HepG2 (cell line): Measurements from ENCODE around the gene GPS2. TPM values are rescaled to one million over a fixed set of nuclear protein-coding genes. Genes with fewer than 3 reads are reported as not detected.

ENCODE experiments used
- ATAC-seq: fragments of 200-7000 bp; cut with Tn5 transposase; 3 replicates; pipeline ENCODE4 v1.9.1; 2020; ENCODE audit warnings: mild to moderate bottlenecking, moderate library complexity
- BruUV-seq: library from RNA; stranded (reverse); fragments of 400-500 nt; replicated peaks from 2 replicates; lab custom pipeline; 2021; lab: Mats Ljungman, UMichigan
- CTCF ChIA-PET: fragments of 300-600 bp; formaldehyde crosslinking; extraction: SDS; loops from one replicate; lab custom pipeline; 2021; ENCODE audit warnings: low total read pairs, inconsistent platforms, low intra/inter-chr PET ratio; lab: Yijun Ruan, JAX
- POLR2A ChIA-PET: fragments of 350-600 bp; sonication (Branson Sonifier 250); formaldehyde crosslinking; loops from one replicate; lab custom pipeline; 2020; ENCODE audit warnings: antibody characterized with exemption, inconsistent platforms; lab: Yijun Ruan, JAX
- DNase-seq: peaks from one replicate; pipeline ENCODE4 v3.0.0-alpha.2; 2015; ENCODE audit warnings: low spot score
- FAIRE-seq: peaks from 3 replicates; lab custom pipeline; 2011; peaks lifted over from hg19 to GRCh38; lab: Jason Lieb, UNC
- H2AFZ ChIP-seq: one replicate; pipeline ENCODE4 v1.6.1; 2011; ENCODE audit warnings: low read length, inconsistent platforms
- H3K27ac ChIP-seq: fragments of 300-600 bp; 3 replicates; pipeline ENCODE4 v1.8.0; 2011; ENCODE audit warnings: mixed run types, mild to moderate bottlenecking, mixed read lengths, low read length, inconsistent platforms; ENCODE audit not compliant: insufficient read depth; ENCODE audit errors: extremely low read length
- H3K27me3 ChIP-seq, 2 experiments: fragments of 200-600 bp in 1 of 2; 2 replicates in 1 of 2; 3 replicates in 1 of 2; pipeline versions ENCODE4 v1.6.0 to v1.8.0; 2011; ENCODE audit warnings: low read length in 2 of 2, mild to moderate bottlenecking in 2 of 2, moderate library complexity in 2 of 2, inconsistent platforms in 1 of 2; ENCODE audit not compliant: insufficient read depth in 2 of 2, control insufficient read depth in 1 of 2
- H3K36me3 ChIP-seq, 2 experiments: fragments of 200-600 bp in 1 of 2; replicated peaks in 1 of 2; 2 replicates in 1 of 2; 3 replicates in 1 of 2; pipeline versions ENCODE4 v1.5.1 to v1.8.0; 2011; ENCODE audit warnings: low read length in 2 of 2, inconsistent platforms in 1 of 2; ENCODE audit not compliant: insufficient read depth in 2 of 2, control insufficient read depth in 1 of 2
- H3K4me1 ChIP-seq: 2 replicates; pipeline ENCODE4 v1.5.1; 2012; ENCODE audit warnings: low read length, inconsistent platforms; ENCODE audit not compliant: insufficient read depth
- H3K4me2 ChIP-seq: 2 replicates; pipeline ENCODE4 v1.6.0; 2011; ENCODE audit warnings: low read depth, low read length, inconsistent platforms
- H3K4me3 ChIP-seq, 3 experiments: fragments of 200-600 bp in 1 of 3; sonication (generic), shearing (Covaris generic) in 1 of 3; replicated peaks in 1 of 3; 2 replicates each; pipeline ENCODE4 v1.5.1; 2011 to 2016; ENCODE audit warnings: low read length in 3 of 3, inconsistent platforms in 2 of 3, low read depth in 2 of 3, mild to moderate bottlenecking in 2 of 3, control low read depth in 1 of 3, mixed read lengths in 1 of 3; ENCODE audit not compliant: insufficient read depth in 1 of 3
- H3K79me2 ChIP-seq: one replicate; pipeline ENCODE4 v1.6.1; 2011; ENCODE audit warnings: low read length, inconsistent platforms; ENCODE audit not compliant: insufficient read depth
- H3K9ac ChIP-seq: 2 replicates; pipeline ENCODE4 v1.6.0; 2011; ENCODE audit warnings: mild to moderate bottlenecking, low read depth, low read length, inconsistent platforms; ENCODE audit not compliant: insufficient read depth
- H3K9me3 ChIP-seq: 2 replicates; pipeline ENCODE4 v1.5.1; 2012; ENCODE audit warnings: mild to moderate bottlenecking, low read length
- H4K20me1 ChIP-seq: 2 replicates; pipeline ENCODE4 v1.6.0; 2011; ENCODE audit warnings: inconsistent platforms, mild to moderate bottlenecking, low read length, moderate library complexity; ENCODE audit not compliant: insufficient read depth
- CCDC6 ChIP-seq: sonication (generic); formaldehyde crosslinking; IDR thresholded peaks from 2 replicates; pipeline ENCODE4 v1.8.1; 2022; ENCODE audit warnings: mild to moderate bottlenecking, missing genetic modification reagents, moderate library complexity
- GTF2F1 ChIP-seq: fragments of 150-350 bp; IDR thresholded peaks from 2 replicates; pipeline ENCODE4 v1.6.1; 2014; ENCODE audit warnings: low read length
- HDAC6 ChIP-seq: fragments of 200-600 bp; sonication (generic); IDR thresholded peaks from 2 replicates; pipeline ENCODE4 v1.7.0; 2017; ENCODE audit warnings: mild to moderate bottlenecking, antibody characterized with exemption, low read length, low read depth
- MED8 ChIP-seq: sonication (generic); formaldehyde crosslinking; IDR thresholded peaks from 2 replicates; pipeline ENCODE4 v1.8.1; 2023; ENCODE audit warnings: mild to moderate bottlenecking, missing genetic modification reagents; ENCODE audit not compliant: insufficient replicate concordance
- MEIS1 ChIP-seq: sonication (generic); formaldehyde crosslinking; IDR thresholded peaks from 2 replicates; pipeline ENCODE4 v1.9.0; 2021; ENCODE audit warnings: mild to moderate bottlenecking, missing genetic modification reagents, moderate library complexity, borderline replicate concordance
- MTA1 ChIP-seq: sonication (generic); formaldehyde crosslinking; IDR thresholded peaks from 2 replicates; pipeline ENCODE4 v1.4.0; 2020; ENCODE audit warnings: missing genetic modification reagents, mild to moderate bottlenecking, borderline replicate concordance
- NRL ChIP-seq: sonication (generic); formaldehyde crosslinking; IDR thresholded peaks from 2 replicates; pipeline ENCODE4 v1.5.0; 2020; ENCODE audit warnings: missing genetic modification reagents, mild to moderate bottlenecking, moderate library complexity, borderline replicate concordance
- PCBP1 ChIP-seq: fragments of 200-400 bp; formaldehyde crosslinking; IDR thresholded peaks from 2 replicates; pipeline ENCODE4 v1.6.1; 2017; ENCODE audit warnings: mild to moderate bottlenecking, low read depth, low read length, borderline replicate concordance
- RAD21 ChIP-seq: fragments of 450-650 bp; formaldehyde crosslinking; IDR thresholded peaks from 2 replicates; pipeline ENCODE4 v1.5.0; 2020; ENCODE audit warnings: mild to moderate bottlenecking
- RARA ChIP-seq: IDR thresholded peaks from 2 replicates; pipeline ENCODE4 v1.6.1; 2016; ENCODE audit warnings: missing genetic modification reagents, missing compliant biosample characterization
- RCOR2 ChIP-seq: IDR thresholded peaks from 2 replicates; pipeline ENCODE4 v1.6.1; 2016; ENCODE audit warnings: missing biosample characterization, missing genetic modification reagents
- RFXANK ChIP-seq: IDR thresholded peaks from 2 replicates; pipeline ENCODE4 v1.6.1; 2016
- SKIL ChIP-seq: sonication (generic); formaldehyde crosslinking; IDR thresholded peaks from 2 replicates; pipeline ENCODE4 v1.8.0; 2022; ENCODE audit warnings: missing genetic modification reagents, mild to moderate bottlenecking, moderate library complexity, borderline replicate concordance
- SUZ12 ChIP-seq: fragments of 150-350 bp; IDR thresholded peaks from 2 replicates; pipeline ENCODE4 v1.6.1; 2014; ENCODE audit warnings: low read depth, low read length
- THAP7 ChIP-seq: sonication (generic); formaldehyde crosslinking; IDR thresholded peaks from 2 replicates; pipeline ENCODE4 v1.8.1; 2023; ENCODE audit warnings: mild to moderate bottlenecking, missing genetic modification reagents
- YY1 ChIP-seq: IDR thresholded peaks from 2 replicates; pipeline ENCODE4 v1.6.1; 2011; ENCODE audit warnings: low read length, low read depth, moderate library complexity, mild to moderate bottlenecking; ENCODE audit not compliant: insufficient read depth, insufficient replicate concordance
- ZFP91 ChIP-seq: sonication (generic); formaldehyde crosslinking; IDR thresholded peaks from 2 replicates; pipeline ENCODE4 v1.9.0; 2022; ENCODE audit warnings: missing genetic modification reagents, mild to moderate bottlenecking, borderline replicate concordance
- ZFY ChIP-seq: sonication (generic); formaldehyde crosslinking; IDR thresholded peaks from 2 replicates; pipeline ENCODE4 v1.4.0; 2020; ENCODE audit warnings: missing genetic modification reagents
- ZNF552 ChIP-seq: sonication (generic); formaldehyde crosslinking; IDR thresholded peaks from 2 replicates; pipeline ENCODE4 v1.9.0; 2022; ENCODE audit warnings: missing genetic modification reagents, mild to moderate bottlenecking, borderline replicate concordance
- ZNF761 ChIP-seq: sonication (generic); formaldehyde crosslinking; conservative IDR thresholded peaks from 2 replicates; pipeline ENCODE4 v1.4.0; 2020; ENCODE audit warnings: mild to moderate bottlenecking, missing genetic modification reagents
- ZNF766 ChIP-seq: sonication (generic); formaldehyde crosslinking; IDR thresholded peaks from 2 replicates; pipeline ENCODE4 v1.5.0; 2020; ENCODE audit warnings: missing genetic modification reagents, borderline replicate concordance
- WGBS: methylation state at CpG from one replicate; pipeline ENCODE4 v1.1.6; 2017; ENCODE audit warnings: low lambda C conversion rate; 5-methylcytosine and 5-hydroxymethylcytosine counted together
- in situ Hi-C: cut with HindIII; loops from 2 replicates; pipeline ENCODE4 v1.10.0; 2017; ENCODE audit warnings: low pct_unique_long_range_greater_than_20kb; ENCODE audit not compliant: extremely low pct_ligation_motif_present
- intact Hi-C: fragments of 100-400 bp; cut with micrococcal nuclease; formaldehyde crosslinking; loops from one replicate; pipeline ENCODE4 v1.10.0; 2022; ENCODE audit not compliant: unreplicated experiment
- polyA plus RNA-seq, 8 experiments: library from polyadenylated mRNA; depleted of rRNA in 3 of 8; stranded (reverse) in 7 of 8; unstranded in 1 of 8; fragments of >200 nt; fragmentation: Illumina TruSeq in 4 of 8; extraction: Trizol in 4 of 8; gene quantifications; 2 replicates each; pipeline versions ENCODE4 v1.2.1 to v1.2.3, GENCODE V29; 2011 to 2016; ENCODE audit warnings: low read depth in 4 of 8, missing spikeins in 1 of 8, mixed read lengths in 1 of 8; ENCODE audit not compliant: insufficient read depth in 1 of 8
- total RNA-seq, 5 experiments: library from RNA; depleted of rRNA; stranded (reverse); fragments of >200 nt; fragmentation: Illumina TruSeq; extraction: Trizol; gene quantifications; 2 replicates each; pipeline ENCODE4 v1.2.3, GENCODE V29; 2016; ENCODE audit warnings: low read depth in 1 of 5

Gene GPS2
- total and polyA plus RNA-seq, 2 of the 13 experiments (the other 11 are each of a cell fraction or from before 2014, with no cell fraction given): 58.0 to 59.4 TPM

- WGBS: under 1% methylated on average over 28 of the region's 50 CpGs
- POLR2A ChIA-PET: interaction anchor here (0.6 to 2.7 kb wide), 31 partner anchors 8 to 727 kb away, joined by 3 to 47 read pairs (median 4); partner anchors contain the start of genes ACADVL, ASGR1, ASGR2 and CTDNEP1
- 0 out of 2 replicates have a peak, but pooled peaks have one; percentile 19 for TF ChIP-seq MEIS1 (CRISPR knock-in tag)
- 0 out of 2 replicates have a peak, but pooled peaks have one; percentile 9 for TF ChIP-seq MTA1 (CRISPR knock-in tag)
- TF ChIP-seq ZNF552 (CRISPR knock-in tag): no peak
- no peak for TF ChIP-seq GTF2F1
- 0 out of 2 replicates have a peak, but pooled peaks have one; percentile 36 for TF ChIP-seq SKIL (CRISPR knock-in tag)
- no peak for TF ChIP-seq RAD21 (CRISPR knock-in tag)
- TF ChIP-seq ZNF766 (CRISPR knock-in tag): 0 out of 2 replicates have a peak, but pooled peaks have one; percentile 15
- TF ChIP-seq RFXANK (CRISPR knock-in tag): no peak
- peak; percentile 3 for TF ChIP-seq MED8 (CRISPR knock-in tag)
- peak; percentile 89 for TF ChIP-seq YY1
- TF ChIP-seq CCDC6 (CRISPR knock-in tag): 0 out of 2 replicates have a peak, but pooled peaks have one; percentile 12
- no peak for TF ChIP-seq SUZ12
- TF ChIP-seq THAP7 (CRISPR knock-in tag): no peak
- TF ChIP-seq ZNF761 (CRISPR knock-in tag): 0 out of 2 replicates have a peak, but pooled peaks have one; percentile 21
- TF ChIP-seq ZFY (CRISPR knock-in tag): peak; percentile 52; the same call in 1 of the 2 replicates
- no peak for TF ChIP-seq NRL (CRISPR knock-in tag)
- no peak for TF ChIP-seq RCOR2 (CRISPR knock-in tag)
- no peak for TF ChIP-seq ZFP91
- TF ChIP-seq RARA (CRISPR knock-in tag): no peak
- TF ChIP-seq PCBP1: 0 out of 2 replicates have a peak, but pooled peaks have one; percentile 31
- TF ChIP-seq HDAC6: no peak
Measured at GRCh38 chr17:7328840-7329373, 13.7 kb upstream of the GPS2 start, which contains the start of gene NEURL4. Gene NEURL4 (minus strand): TSS chr17:7329335. CDS start chr17:7329312, 23 bp downstream.

More at GRCh38 chr17:7328840-7329373, 13.7 kb upstream of the GPS2 start, which contains the start of gene NEURL4:
- in situ Hi-C loops (no loop called here), intact Hi-C loops (loop anchor here (1.0 to 2.0 kb wide), 2 partner anchors 22 to 116 kb away; partner anchors contain the start of gene CHRNB1)
- no peak for FAIRE-seq
- Histone ChIP-seq H3K4me3 (peak within 1 kb of the TSS; percentile 90 to 97 (median 91)), H3K4me2 (peak within 1 kb of the TSS; percentile 91), H3K4me1 (peaks cover 24% of the 10 kb centered on the region), H3K9ac (peak within 1 kb of the TSS; percentile 83), H3K36me3 (peaks cover 4 to 21% of the 10 kb centered on the region in 2 experiments), H3K79me2 (peaks cover 12% of the 10 kb centered on the region), H3K27ac (peak within 1 kb of the TSS; percentile 63), H2AFZ (peak within 1 kb of the TSS; percentile 68), H4K20me1 (no peaks in the 10 kb centered on the region), H3K27me3 (peaks cover 0 to 4% of the 10 kb centered on the region in 2 experiments; a peak in 2 of 5 replicates), H3K9me3 (no peaks in the 10 kb centered on the region)
- ATAC-seq: peak; percentile 53
- CTCF ChIA-PET: no interaction called here
- BruUV-seq: no TSS peak
- no peak for DNase-seq
